Osteoblast (primary cell): ENCODE results near the gene TEX11. TPM values are rescaled to one million over a fixed set of nuclear protein-coding genes. Genes with fewer than 3 reads are reported as not detected.
"Not testable (repeated sequence)": the region's sequence is repeated elsewhere in the genome, so short reads cannot be mapped to it uniquely, and the experiment has no call there.

ENCODE experiments used
- DNase-seq: peaks from one replicate; pipeline ENCODE4 v3.0.0; 2011; ENCODE audit warnings: low spot score, mixed read lengths; ENCODE audit not compliant: insufficient read length; ENCODE audit errors: missing footprints
- H2AFZ ChIP-seq: 2 replicates; pipeline ENCODE4 v1.6.0; 2011; ENCODE audit warnings: mild to moderate bottlenecking, low read length
- H3K27ac ChIP-seq: 2 replicates; pipeline ENCODE4 v1.5.1; 2011; ENCODE audit warnings: mild to moderate bottlenecking, low read depth, low read length, moderate library complexity
- H3K27me3 ChIP-seq: 2 replicates; pipeline ENCODE4 v1.6.0; 2012; ENCODE audit warnings: mild to moderate bottlenecking, control low read depth, inconsistent platforms, low read length, moderate library complexity; ENCODE audit not compliant: insufficient read depth
- H3K36me3 ChIP-seq: 2 replicates; pipeline ENCODE4 v1.5.1; 2011; ENCODE audit warnings: mild to moderate bottlenecking, low read length, control low read depth, moderate library complexity; ENCODE audit not compliant: insufficient read depth
- H3K4me1 ChIP-seq: 2 replicates; pipeline ENCODE4 v1.5.1; 2011; ENCODE audit warnings: mild to moderate bottlenecking, low read length, control low read depth, moderate library complexity; ENCODE audit not compliant: insufficient read depth
- H3K4me2 ChIP-seq: 2 replicates; pipeline ENCODE4 v1.6.0; 2011; ENCODE audit warnings: mild to moderate bottlenecking, low read length; ENCODE audit not compliant: insufficient read depth
- H3K4me3 ChIP-seq: fragments of 200-600 bp; sonication (generic); 3 replicates; pipeline ENCODE4 v1.5.1; 2012; ENCODE audit warnings: mild to moderate bottlenecking, low read length, inconsistent platforms; ENCODE audit not compliant: insufficient read depth
- H3K79me2 ChIP-seq: 2 replicates; pipeline ENCODE4 v1.6.0; 2012; ENCODE audit warnings: mild to moderate bottlenecking, low read length, control low read depth, inconsistent platforms; ENCODE audit not compliant: insufficient read depth
- H3K9me3 ChIP-seq: 2 replicates; pipeline ENCODE4 v1.5.1; 2011; ENCODE audit warnings: low read depth, low read length, control low read depth
- H4K20me1 ChIP-seq: 2 replicates; pipeline ENCODE4 v1.6.0; 2012; ENCODE audit warnings: mild to moderate bottlenecking, low read length, control low read depth; ENCODE audit not compliant: insufficient read depth
- total RNA-seq: library from RNA; depleted of rRNA; stranded (reverse); fragments of >200 nt; gene quantifications from 2 replicates; pipeline ENCODE4 v1.2.3, GENCODE V29; 2012
- TF ChIP-seq, protein P1 (sequence below): IDR thresholded peaks from 2 replicates; pipeline ENCODE4 v1.5.1; 2011; ENCODE audit warnings: mild to moderate bottlenecking, low read depth, low read length, moderate library complexity; ENCODE audit errors: extremely low read depth

The TEX11 gene
- total RNA-seq, 1 donor, result not detected

DNA sequence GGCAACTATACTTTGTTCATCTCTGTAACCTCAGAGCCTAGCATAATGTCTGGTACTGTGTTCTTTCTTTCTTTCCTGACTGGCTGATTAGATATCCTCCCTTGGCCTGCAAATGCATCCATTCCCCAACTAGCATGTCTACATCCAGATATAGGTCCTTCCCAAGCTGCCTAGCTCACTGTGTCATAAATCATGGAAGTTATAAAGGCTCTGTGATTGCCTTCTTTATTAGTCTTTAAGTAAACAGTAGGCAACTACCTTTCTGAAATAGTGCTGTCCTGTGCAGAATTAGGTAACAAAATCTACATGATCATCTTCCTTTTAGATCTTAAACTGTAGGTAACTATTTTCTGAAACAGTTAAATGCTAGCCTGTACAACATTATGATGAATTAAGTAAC lies 239.4 kb downstream of the TEX11 start:
- H3K4me3 ChIP-seq, result no peak overlapping the region
- TF ChIP-seq, protein P1, sequence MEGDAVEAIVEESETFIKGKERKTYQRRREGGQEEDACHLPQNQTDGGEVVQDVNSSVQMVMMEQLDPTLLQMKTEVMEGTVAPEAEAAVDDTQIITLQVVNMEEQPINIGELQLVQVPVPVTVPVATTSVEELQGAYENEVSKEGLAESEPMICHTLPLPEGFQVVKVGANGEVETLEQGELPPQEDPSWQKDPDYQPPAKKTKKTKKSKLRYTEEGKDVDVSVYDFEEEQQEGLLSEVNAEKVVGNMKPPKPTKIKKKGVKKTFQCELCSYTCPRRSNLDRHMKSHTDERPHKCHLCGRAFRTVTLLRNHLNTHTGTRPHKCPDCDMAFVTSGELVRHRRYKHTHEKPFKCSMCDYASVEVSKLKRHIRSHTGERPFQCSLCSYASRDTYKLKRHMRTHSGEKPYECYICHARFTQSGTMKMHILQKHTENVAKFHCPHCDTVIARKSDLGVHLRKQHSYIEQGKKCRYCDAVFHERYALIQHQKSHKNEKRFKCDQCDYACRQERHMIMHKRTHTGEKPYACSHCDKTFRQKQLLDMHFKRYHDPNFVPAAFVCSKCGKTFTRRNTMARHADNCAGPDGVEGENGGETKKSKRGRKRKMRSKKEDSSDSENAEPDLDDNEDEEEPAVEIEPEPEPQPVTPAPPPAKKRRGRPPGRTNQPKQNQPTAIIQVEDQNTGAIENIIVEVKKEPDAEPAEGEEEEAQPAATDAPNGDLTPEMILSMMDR, result no peak
- no peak overlapping the region for H3K27ac ChIP-seq
- H3K36me3 ChIP-seq, result no peaks in the 10 kb centered on the region
- no peak overlapping the region for H2AFZ ChIP-seq
- peaks cover 10% of the 10 kb centered on the region for H3K27me3 ChIP-seq
- H3K4me2 ChIP-seq, result no peak overlapping the region
- no peaks in the 10 kb centered on the region for H3K9me3 ChIP-seq
- H3K4me1 ChIP-seq, result no peaks in the 10 kb centered on the region
- H3K79me2 ChIP-seq, result no peaks in the 10 kb centered on the region
- H4K20me1 ChIP-seq, result peaks cover 3% of the 10 kb centered on the region
- no peak for DNase-seq

DNA sequence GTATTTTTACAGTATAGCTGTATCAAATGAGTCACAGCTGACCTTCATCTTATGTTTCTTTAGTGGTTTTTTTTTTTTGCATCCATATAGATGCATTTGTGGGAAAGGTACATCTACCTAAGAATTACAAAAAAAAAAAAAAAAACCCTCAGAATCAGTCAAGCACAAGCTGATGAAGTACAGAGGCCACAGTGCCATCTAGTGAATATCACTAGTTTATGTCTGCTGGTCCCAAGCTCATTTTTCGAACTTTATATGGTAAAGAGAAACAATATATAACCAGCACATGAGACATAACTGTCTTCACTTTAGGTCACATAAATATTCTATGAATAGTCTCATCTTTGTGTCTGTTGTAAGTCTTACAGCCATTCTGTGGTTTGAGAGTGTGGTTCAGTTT lies 243.8 kb downstream of the TEX11 start:
- DNase-seq, result peak; percentile 26
- no peaks in the 10 kb centered on the region for H3K4me1 ChIP-seq
- peaks cover 14% of the 10 kb centered on the region for H3K27me3 ChIP-seq
- H2AFZ ChIP-seq, result no peak overlapping the region
- no peaks in the 10 kb centered on the region for H3K9me3 ChIP-seq
- no peaks in the 10 kb centered on the region for H3K79me2 ChIP-seq
- H3K4me3 ChIP-seq, result no peak overlapping the region
- H3K36me3 ChIP-seq, result no peaks in the 10 kb centered on the region
- no peak overlapping the region for H3K4me2 ChIP-seq
- H4K20me1 ChIP-seq, result no peaks in the 10 kb centered on the region
- no peak overlapping the region for H3K27ac ChIP-seq
- TF ChIP-seq, protein P1, result peak; percentile 45

GRCh38 chrX:70661124-70661523 lies 247.4 kb downstream of the TEX11 start:
- H3K9me3 ChIP-seq, H3K79me2 ChIP-seq, H3K27me3 ChIP-seq, H3K4me3 ChIP-seq, H3K27ac ChIP-seq, H3K4me1 ChIP-seq, H3K36me3 ChIP-seq, H4K20me1 ChIP-seq, DNase-seq, H3K4me2 ChIP-seq, H2AFZ ChIP-seq: not testable (repeated sequence)

DNA sequence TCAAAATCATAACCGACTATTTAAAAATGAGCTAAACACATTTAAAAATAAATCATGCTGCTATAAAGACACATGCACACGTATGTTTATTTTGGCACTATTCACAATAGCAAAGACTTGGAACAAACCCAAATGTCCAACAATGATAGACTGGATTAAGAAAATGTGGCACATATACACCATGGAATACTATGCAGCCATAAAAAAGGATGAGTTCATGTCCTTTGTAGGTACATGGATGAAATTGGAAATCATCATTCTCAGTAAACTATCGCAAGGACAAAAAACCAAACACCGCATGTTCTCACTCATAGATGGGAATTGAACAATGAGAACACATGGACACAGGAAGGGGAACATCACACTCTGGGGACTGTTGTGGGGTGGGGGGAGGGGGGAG lies 251.0 kb downstream of the TEX11 start:
- H3K79me2 ChIP-seq, H3K4me1 ChIP-seq, H3K4me3 ChIP-seq, DNase-seq, H3K9me3 ChIP-seq, H3K27ac ChIP-seq, H4K20me1 ChIP-seq, H3K27me3 ChIP-seq, H3K36me3 ChIP-seq, H2AFZ ChIP-seq, H3K4me2 ChIP-seq: not testable (repeated sequence)

- Histone ChIP-seq H3K4me2 (no peak overlapping the region), H4K20me1 (no peaks in the 10 kb centered on the region), H3K36me3 (no peaks in the 10 kb centered on the region), H3K4me1 (no peaks in the 10 kb centered on the region), H3K79me2 (no peaks in the 10 kb centered on the region), H3K4me3 (no peak overlapping the region), H3K27ac (no peak overlapping the region), H3K9me3 (no peaks in the 10 kb centered on the region), H3K27me3 (peaks cover 8% of the 10 kb centered on the region), H2AFZ (no peak overlapping the region)
- TF ChIP-seq, protein P1, result no peak
- DNase-seq, result no peak
Measured at GRCh38 chrX:70656304-70656703, 252.2 kb downstream of the TEX11 start.

DNA sequence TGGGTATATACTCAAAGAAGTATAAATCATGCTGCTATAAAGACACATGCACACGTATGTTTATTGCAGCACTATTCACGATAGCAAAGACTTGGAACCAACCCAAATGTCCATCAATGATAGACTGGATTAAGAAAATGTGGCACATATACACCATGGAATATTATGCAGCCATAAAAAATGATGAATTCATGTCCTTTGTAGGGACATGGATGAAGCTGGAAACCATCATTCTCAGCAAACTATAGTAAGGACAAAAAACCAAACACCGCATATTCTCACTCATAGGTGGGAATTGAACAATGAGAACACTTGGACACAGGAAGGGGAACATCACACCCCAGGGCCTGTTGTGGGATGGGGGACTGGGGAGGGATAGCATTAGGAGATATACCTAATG lies 260.6 kb downstream of the TEX11 start:
- not testable (repeated sequence) for H4K20me1 ChIP-seq, H3K4me2 ChIP-seq, H2AFZ ChIP-seq, H3K27ac ChIP-seq, DNase-seq, H3K9me3 ChIP-seq, H3K4me1 ChIP-seq, H3K36me3 ChIP-seq, H3K4me3 ChIP-seq, H3K79me2 ChIP-seq
- peaks cover 11% of the 10 kb centered on the region for H3K27me3 ChIP-seq
